HUES64 (cell line): Measurements from ENCODE around the gene EFS.

Source experiments
- H3K27ac ChIP-seq: 2 replicates; pipeline ENCODE4 v1.7.0; 2013; ENCODE audit warnings: low read depth, low read length, inconsistent platforms
- H3K27me3 ChIP-seq: 2 replicates; pipeline ENCODE4 v1.6.1; 2013; ENCODE audit warnings: mild to moderate bottlenecking, low read length; ENCODE audit not compliant: insufficient read depth
- H3K36me3 ChIP-seq: 2 replicates; pipeline ENCODE4 v1.6.1; 2013; ENCODE audit warnings: mild to moderate bottlenecking, low read length; ENCODE audit not compliant: insufficient read depth
- H3K4me1 ChIP-seq: 2 replicates; pipeline ENCODE4 v1.6.1; 2013; ENCODE audit warnings: mild to moderate bottlenecking, low read length, moderate library complexity; ENCODE audit not compliant: insufficient read depth
- H3K4me3 ChIP-seq: 2 replicates; pipeline ENCODE4 v1.5.1; 2013; ENCODE audit warnings: mild to moderate bottlenecking, low read length, moderate library complexity
- H3K9ac ChIP-seq: 2 replicates; pipeline ENCODE4 v1.6.1; 2013; ENCODE audit warnings: mild to moderate bottlenecking, low read depth, low read length
- H3K9me3 ChIP-seq: 2 replicates; pipeline ENCODE4 v1.6.1; 2013; ENCODE audit warnings: low read depth, low read length; ENCODE audit not compliant: insufficient read depth
- WGBS: fragments of 150-250, 120-280 bp; methylation state at CpG from one replicate; pipeline ENCODE4 v1.1.7; 2013; ENCODE audit warnings: missing lambda C conversion rate; 5-methylcytosine and 5-hydroxymethylcytosine counted together

EFS gene

GRCh38 chr14:23385244-23385641 is 20.3 kb upstream of the EFS start:
- Histone ChIP-seq H3K9ac (no peak overlapping the region), H3K36me3 (no peaks in the 10 kb centered on the region), H3K4me1 (no peaks in the 10 kb centered on the region), H3K9me3 (no peaks in the 10 kb centered on the region), H3K4me3 (no peak overlapping the region), H3K27ac (no peak overlapping the region), H3K27me3 (peaks cover 4% of the 10 kb centered on the region; the same call in 1 of the 2 replicates)
- 98% methylated on average over 2 of the region's 2 CpGs for WGBS

GRCh38 chr14:23384364-23385080 is 19.6 kb upstream of the EFS start:
- H3K27me3 ChIP-seq: peaks cover 4% of the 10 kb centered on the region; the same call in 1 of the 2 replicates
- H3K4me1 ChIP-seq: no peaks in the 10 kb centered on the region
- H3K4me3 ChIP-seq: no peak overlapping the region
- no peak overlapping the region for H3K9ac ChIP-seq
- H3K36me3 ChIP-seq: no peaks in the 10 kb centered on the region
- no peak overlapping the region for H3K27ac ChIP-seq
- 96% methylated on average over 29 of the region's 29 CpGs for WGBS
- no peaks in the 10 kb centered on the region for H3K9me3 ChIP-seq

GRCh38 chr14:23382731-23383440 is 17.9 kb upstream of the EFS start:
- Histone ChIP-seq H3K36me3 (no peaks in the 10 kb centered on the region), H3K4me3 (no peak overlapping the region), H3K27ac (no peak overlapping the region), H3K27me3 (peaks cover 18% of the 10 kb centered on the region; the same call in 1 of the 2 replicates), H3K9me3 (no peaks in the 10 kb centered on the region), H3K4me1 (no peaks in the 10 kb centered on the region), H3K9ac (no peak overlapping the region)
- 92% methylated on average over 9 of the region's 10 CpGs for WGBS

GRCh38 chr14:23382276-23382675 is 17.3 kb upstream of the EFS start:
- WGBS: 95% methylated on average over 6 of the region's 6 CpGs
- Histone ChIP-seq H3K36me3 (no peaks in the 10 kb centered on the region), H3K27me3 (peaks cover 24% of the 10 kb centered on the region), H3K27ac (no peak overlapping the region), H3K4me1 (no peaks in the 10 kb centered on the region), H3K4me3 (no peak overlapping the region), H3K9ac (no peak overlapping the region), H3K9me3 (no peaks in the 10 kb centered on the region)

- Histone ChIP-seq H3K27ac (no peak overlapping the region), H3K9ac (no peak overlapping the region), H3K27me3 (peaks cover 26% of the 10 kb centered on the region), H3K4me3 (no peak overlapping the region), H3K36me3 (no peaks in the 10 kb centered on the region), H3K9me3 (no peaks in the 10 kb centered on the region), H3K4me1 (no peaks in the 10 kb centered on the region)
- 75% methylated on average over 3 of the region's 3 CpGs for WGBS
Observed at GRCh38 chr14:23381871-23382270, 16.9 kb upstream of the EFS start.

GRCh38 chr14:23380976-23381375 is 16.0 kb upstream of the EFS start:
- no peak overlapping the region for H3K4me3 ChIP-seq
- H3K9me3 ChIP-seq: no peaks in the 10 kb centered on the region
- no peaks in the 10 kb centered on the region for H3K4me1 ChIP-seq
- H3K27me3 ChIP-seq: peaks cover 26% of the 10 kb centered on the region
- H3K36me3 ChIP-seq: no peaks in the 10 kb centered on the region
- no peak overlapping the region for H3K9ac ChIP-seq
- WGBS: 84% methylated on average over 4 of the region's 4 CpGs
- H3K27ac ChIP-seq: no peak overlapping the region

- no peak overlapping the region for H3K4me3 ChIP-seq
- H3K4me1 ChIP-seq: no peaks in the 10 kb centered on the region
- no peak overlapping the region for H3K27ac ChIP-seq
- 84% methylated on average over 16 of the region's 16 CpGs for WGBS
- H3K27me3 ChIP-seq: peaks cover 26% of the 10 kb centered on the region
- H3K36me3 ChIP-seq: no peaks in the 10 kb centered on the region
- no peaks in the 10 kb centered on the region for H3K9me3 ChIP-seq
- no peak overlapping the region for H3K9ac ChIP-seq
Observed at GRCh38 chr14:23380197-23380914, 15.4 kb upstream of the EFS start.

GRCh38 chr14:23379366-23380196 is 14.6 kb upstream of the EFS start:
- H3K9ac ChIP-seq: no peak overlapping the region
- no peak overlapping the region for H3K4me3 ChIP-seq
- no peak overlapping the region for H3K27ac ChIP-seq
- H3K36me3 ChIP-seq: no peaks in the 10 kb centered on the region
- H3K27me3 ChIP-seq: peaks cover 26% of the 10 kb centered on the region
- 51% methylated on average over 12 of the region's 12 CpGs for WGBS
- H3K9me3 ChIP-seq: no peaks in the 10 kb centered on the region
- no peaks in the 10 kb centered on the region for H3K4me1 ChIP-seq

- Histone ChIP-seq H3K27ac (no peak overlapping the region), H3K4me1 (no peaks in the 10 kb centered on the region), H3K36me3 (no peaks in the 10 kb centered on the region), H3K4me3 (no peak overlapping the region), H3K9me3 (no peaks in the 10 kb centered on the region), H3K27me3 (peaks cover 26% of the 10 kb centered on the region), H3K9ac (no peak overlapping the region)
- WGBS: 84% methylated on average over 11 of the region's 11 CpGs
Observed at GRCh38 chr14:23378612-23379220, 13.7 kb upstream of the EFS start.
